ENCODE measurements around the gene NFU1. TPM values are rescaled to one million over a fixed set of nuclear protein-coding genes. Genes with fewer than 3 reads are reported as not detected.
A peak's percentile ranks its signal among the peaks of the same experiment; 100 is the strongest.

NFU1 gene
- polyA plus RNA-seq, 1 of the 3 experiments (the other 2 are of a cell fraction), result 23.5 TPM

- H3K9ac ChIP-seq, result no peak overlapping the region
- no peak for DNase-seq
- H4K20me1 ChIP-seq (ENCODE audit: insufficient read depth), result no peaks in the 10 kb centered on the region
- H3F3A ChIP-seq (replicated peaks; ENCODE audit: insufficient read depth), result peaks cover 9% of the 10 kb centered on the region
- no peaks in the 10 kb centered on the region; a peak in 1 of 4 replicates for H3K4me1 ChIP-seq (ENCODE audit: control insufficient read depth in 1 of 2, insufficient read depth in 2 of 2, low read depth in 1 of 2, low read length in 1 of 2)
- H2AFZ ChIP-seq (ENCODE audit: low read depth), result no peak overlapping the region
- no peaks in the 10 kb centered on the region for H3K9me2 ChIP-seq
- H3K27ac ChIP-seq (ENCODE audit: low read depth in 2 of 2, low read length in 1 of 2), result no peak overlapping the region
- no peak overlapping the region for H3K4me2 ChIP-seq
- TF ChIP-seq CTCF (IDR thresholded peaks at IDR 0.05), result no peak
- no peak overlapping the region for H3K4me3 ChIP-seq (ENCODE audit: low read depth in 2 of 2, low read length in 1 of 2)
- CTCF ChIA-PET, result no interaction called here
- no peaks in the 10 kb centered on the region for H3K9me3 ChIP-seq
- no peaks in the 10 kb centered on the region for H3K27me3 ChIP-seq (ENCODE audit: insufficient read depth)
- peaks cover 3 to 44% of the 10 kb centered on the region in 2 experiments for H3K36me3 ChIP-seq (replicated peaks in 1 of 2; ENCODE audit: control insufficient read depth in 1 of 2, insufficient read depth in 2 of 2, low read length in 1 of 2)
- WGBS (ENCODE audit: low lambda C conversion rate), result 97% methylated on average over 6 of the region's 6 CpGs
- peaks cover 22% of the 10 kb centered on the region; the same call in 1 of the 2 replicates for H3K79me2 ChIP-seq (ENCODE audit: insufficient read depth)
- POLR2A ChIA-PET, result no interaction called here
Observed at GRCh38 chr2:69429491-69430183, 7.6 kb downstream of the NFU1 start.

GRCh38 chr2:69428981-69429380, 8.3 kb downstream of the NFU1 start:
- no peak overlapping the region for H3K4me2 ChIP-seq
- H4K20me1 ChIP-seq (ENCODE audit: insufficient read depth), result no peaks in the 10 kb centered on the region
- no peaks in the 10 kb centered on the region for H3K9me2 ChIP-seq
- no peak overlapping the region for H3K4me3 ChIP-seq (ENCODE audit: low read depth in 2 of 2, low read length in 1 of 2)
- no peaks in the 10 kb centered on the region for H3K27me3 ChIP-seq (ENCODE audit: insufficient read depth)
- H3K79me2 ChIP-seq (ENCODE audit: insufficient read depth), result peaks cover 15% of the 10 kb centered on the region; the same call in 1 of the 2 replicates
- ChIA-PET POLR2A (no interaction called here), CTCF (no interaction called here)
- no peaks in the 10 kb centered on the region for H3K9me3 ChIP-seq
- no peak overlapping the region for H3K9ac ChIP-seq
- H2AFZ ChIP-seq (ENCODE audit: low read depth), result no peak overlapping the region
- peak overlapping the region in 1 of 2 experiments; percentile 1; a peak in 1 of 4 replicates for H3K27ac ChIP-seq (ENCODE audit: low read depth in 2 of 2, low read length in 1 of 2)
- DNase-seq, result no peak
- H3K36me3 ChIP-seq (replicated peaks in 1 of 2; ENCODE audit: control insufficient read depth in 1 of 2, insufficient read depth in 2 of 2, low read length in 1 of 2), result peaks cover 3 to 44% of the 10 kb centered on the region in 2 experiments
- TF ChIP-seq EZH2phosphoT487 (IDR thresholded peaks at IDR 0.05; ENCODE audit: borderline replicate concordance, low read depth) (no peak), FOXJ3 (CRISPR knock-in tag; IDR thresholded peaks at IDR 0.05) (no peak), TCF12 (IDR thresholded peaks at IDR 0.05) (no peak), RXRA (IDR thresholded peaks at IDR 0.05; ENCODE audit: borderline replicate concordance, low read depth) (no peak), GATA2 (CRISPR knock-in tag; IDR thresholded peaks at IDR 0.05) (no peak), POLR2AphosphoS5 (IDR thresholded peaks at IDR 0.05; ENCODE audit: low read depth, low read length) (no peak), ZBTB33 (IDR thresholded peaks at IDR 0.05; ENCODE audit: borderline replicate concordance, low read depth) (no peak), FOXM1 (IDR thresholded peaks at IDR 0.05; ENCODE audit: low read depth) (no peak), PBX3 (IDR thresholded peaks at IDR 0.05) (no peak), FOSL2 (IDR thresholded peaks at IDR 0.05; ENCODE audit: borderline replicate concordance, low read depth) (no peak), ELF1 (IDR thresholded peaks at IDR 0.05) (no peak), NFIC (IDR thresholded peaks at IDR 0.05; ENCODE audit: borderline replicate concordance) (no peak), YY1 (IDR thresholded peaks at IDR 0.05; ENCODE audit: low read depth) (no peak), SIN3A (IDR thresholded peaks at IDR 0.05; ENCODE audit: borderline replicate concordance, low read depth, low read length) (no peak), RAD21 (IDR thresholded peaks at IDR 0.05; ENCODE audit: low read length) (no peak), JUND (IDR thresholded peaks at IDR 0.05) (no peak), EP300 (IDR thresholded peaks at IDR 0.05; ENCODE audit: borderline replicate concordance in 1 of 2, low read depth in 1 of 2, low read length in 1 of 2) (no peak)
- no peaks in the 10 kb centered on the region for H3K4me1 ChIP-seq (ENCODE audit: control insufficient read depth in 1 of 2, insufficient read depth in 2 of 2, low read depth in 1 of 2, low read length in 1 of 2)
- H3F3A ChIP-seq (replicated peaks; ENCODE audit: insufficient read depth), result peaks cover 9% of the 10 kb centered on the region
- 91% methylated on average over 2 of the region's 2 CpGs for WGBS (ENCODE audit: low lambda C conversion rate)

All from SK-N-SH (cell line).